ENCODE data around the gene R3HCC1L. TPM values are rescaled to one million over a fixed set of nuclear protein-coding genes. Genes with fewer than 3 reads are reported as not detected.

The R3HCC1L gene
- total RNA-seq, 4 donors from 2014 or later: 8.5 to 11.5 (median 11.0) TPM

DNA sequence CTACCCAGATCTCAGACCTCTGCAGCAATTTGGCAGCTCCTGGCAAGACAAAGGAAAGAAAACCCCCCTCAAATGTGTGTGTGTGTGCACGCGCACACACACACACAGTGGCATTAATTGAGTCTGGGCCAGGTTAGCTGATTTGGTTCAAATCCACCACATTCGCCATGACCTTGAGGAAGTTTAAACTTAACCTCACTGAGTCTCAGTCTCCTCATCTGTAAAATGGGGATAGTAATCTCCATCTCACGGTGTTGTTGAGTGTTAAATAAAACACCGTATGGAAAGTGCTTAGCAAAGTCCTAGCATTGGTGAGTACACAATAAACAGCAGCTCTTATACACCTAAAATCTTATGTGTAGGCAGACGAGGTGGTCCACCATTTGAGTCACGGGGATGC, 128.6 kb downstream of the R3HCC1L start:
- TF ChIP-seq, protein P1, sequence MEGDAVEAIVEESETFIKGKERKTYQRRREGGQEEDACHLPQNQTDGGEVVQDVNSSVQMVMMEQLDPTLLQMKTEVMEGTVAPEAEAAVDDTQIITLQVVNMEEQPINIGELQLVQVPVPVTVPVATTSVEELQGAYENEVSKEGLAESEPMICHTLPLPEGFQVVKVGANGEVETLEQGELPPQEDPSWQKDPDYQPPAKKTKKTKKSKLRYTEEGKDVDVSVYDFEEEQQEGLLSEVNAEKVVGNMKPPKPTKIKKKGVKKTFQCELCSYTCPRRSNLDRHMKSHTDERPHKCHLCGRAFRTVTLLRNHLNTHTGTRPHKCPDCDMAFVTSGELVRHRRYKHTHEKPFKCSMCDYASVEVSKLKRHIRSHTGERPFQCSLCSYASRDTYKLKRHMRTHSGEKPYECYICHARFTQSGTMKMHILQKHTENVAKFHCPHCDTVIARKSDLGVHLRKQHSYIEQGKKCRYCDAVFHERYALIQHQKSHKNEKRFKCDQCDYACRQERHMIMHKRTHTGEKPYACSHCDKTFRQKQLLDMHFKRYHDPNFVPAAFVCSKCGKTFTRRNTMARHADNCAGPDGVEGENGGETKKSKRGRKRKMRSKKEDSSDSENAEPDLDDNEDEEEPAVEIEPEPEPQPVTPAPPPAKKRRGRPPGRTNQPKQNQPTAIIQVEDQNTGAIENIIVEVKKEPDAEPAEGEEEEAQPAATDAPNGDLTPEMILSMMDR (IDR thresholded peaks at IDR 0.05): no peak

DNA sequence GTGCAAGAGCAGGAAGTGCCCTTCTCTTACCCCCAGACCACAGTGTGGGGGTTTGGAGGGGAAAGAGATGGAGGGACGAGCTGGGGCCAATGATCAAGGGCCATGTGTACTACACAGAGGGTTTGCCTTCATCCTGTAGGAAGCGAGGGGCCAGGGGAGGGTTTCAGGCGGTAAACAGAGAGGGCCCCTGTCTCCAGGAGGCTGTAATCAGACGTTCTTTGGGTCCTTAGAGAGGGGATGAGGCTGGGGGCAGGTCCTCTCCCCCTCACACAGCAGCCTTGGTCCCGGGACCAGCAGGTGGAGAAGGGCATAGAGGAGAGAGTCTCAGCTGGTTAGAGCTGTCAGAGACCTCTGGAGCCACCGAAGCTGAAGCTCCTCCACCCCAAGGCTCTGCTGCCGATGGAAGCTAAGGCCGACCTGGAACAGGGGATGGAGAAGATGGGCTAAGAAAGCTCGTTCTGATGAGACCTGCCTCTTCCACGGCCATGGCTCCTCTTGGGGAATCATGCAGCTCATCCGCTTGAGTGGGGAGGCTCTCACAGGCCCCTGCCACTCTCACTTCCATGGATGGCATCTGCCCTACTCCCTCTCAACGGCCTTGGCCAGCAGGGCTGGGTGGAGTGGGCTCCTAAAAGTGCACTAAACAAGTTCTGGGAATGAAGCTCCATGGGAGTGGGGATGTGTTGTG, 130.1 kb downstream of the R3HCC1L start:
- TF ChIP-seq, protein P1 (IDR thresholded peaks at IDR 0.05): no peak
- no peak for ATAC-seq (ENCODE audit: low FRiP score)
- DNase-seq (ENCODE audit: low spot score): no peak

More for the DNA sequence above, 128.6 kb downstream of the R3HCC1L start:
- DNase-seq (ENCODE audit: low spot score) (no peak), ATAC-seq (ENCODE audit: low FRiP score) (no peak)

DNA sequence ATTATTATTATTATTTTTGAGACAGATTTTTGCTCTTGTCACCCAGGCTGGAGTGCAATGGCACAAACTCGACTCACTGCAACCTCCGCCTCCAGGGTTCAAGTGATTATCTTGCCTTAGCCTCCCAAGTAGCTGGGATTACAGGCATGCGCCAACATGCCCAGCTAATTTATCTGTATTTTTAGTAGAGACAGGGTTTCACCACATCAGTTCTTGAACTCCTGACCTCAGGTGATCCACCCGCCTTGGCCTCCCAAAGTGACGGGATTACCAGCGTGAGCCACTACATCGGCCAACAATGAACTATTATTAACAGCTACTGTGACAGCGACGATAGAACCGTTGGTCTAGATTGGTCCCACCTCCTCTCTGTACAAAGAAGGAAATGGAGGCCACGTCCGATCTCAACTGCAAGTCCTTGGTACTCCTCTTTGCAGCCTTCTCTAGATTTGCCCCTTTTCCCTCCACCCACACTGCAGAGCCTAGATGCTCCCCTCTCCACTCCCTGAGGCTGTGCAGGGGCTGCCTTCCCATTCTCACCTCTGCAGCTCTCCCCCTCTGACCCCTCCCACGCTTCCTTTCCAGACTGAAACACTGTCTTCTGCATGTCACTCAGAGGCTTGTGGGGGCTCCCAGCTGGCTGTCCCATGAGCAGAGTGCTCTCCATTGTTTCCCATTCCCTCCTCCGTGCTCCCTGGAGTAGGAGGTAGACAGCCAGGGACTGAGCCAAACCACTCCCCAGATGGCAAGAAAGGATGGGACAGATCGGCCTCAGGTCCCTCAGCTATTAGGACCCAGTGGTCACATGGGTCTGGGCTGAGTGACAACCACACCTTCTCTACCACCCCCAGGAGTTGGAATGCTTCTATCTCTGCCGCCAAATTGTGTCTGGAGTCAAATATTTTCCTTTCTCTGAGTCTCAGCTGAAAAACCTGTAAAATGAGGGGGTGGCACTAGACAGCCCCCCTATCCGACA, 131.2 kb downstream of the R3HCC1L start:
- DNase-seq (ENCODE audit: low spot score): no peak
- TF ChIP-seq, protein P1 (IDR thresholded peaks at IDR 0.05): no peak
- no peak for ATAC-seq (ENCODE audit: low FRiP score)

DNA sequence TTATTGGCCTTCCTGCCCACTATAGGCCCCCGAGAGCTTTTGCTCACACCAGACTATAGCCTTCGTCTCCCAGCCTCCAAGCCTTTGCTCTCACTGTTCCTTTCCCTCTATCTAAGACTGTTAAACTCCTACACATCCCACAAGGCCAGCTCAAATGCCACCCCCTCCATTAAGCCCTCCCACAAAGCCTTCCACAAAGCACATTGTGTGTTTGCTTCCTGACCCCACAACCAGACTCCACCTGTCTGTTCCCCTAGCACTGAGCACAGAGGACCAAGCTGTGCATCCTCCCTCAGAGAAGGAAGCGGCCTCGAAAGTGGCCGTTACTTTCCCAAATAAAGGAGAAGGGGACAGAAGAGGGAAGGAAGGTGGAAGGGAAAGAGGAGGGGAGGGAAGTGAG, 132.2 kb downstream of the R3HCC1L start:
- DNase-seq (ENCODE audit: low spot score) (no peak), ATAC-seq (ENCODE audit: low FRiP score) (no peak)
- TF ChIP-seq, protein P1 (IDR thresholded peaks at IDR 0.05): no peak

DNA sequence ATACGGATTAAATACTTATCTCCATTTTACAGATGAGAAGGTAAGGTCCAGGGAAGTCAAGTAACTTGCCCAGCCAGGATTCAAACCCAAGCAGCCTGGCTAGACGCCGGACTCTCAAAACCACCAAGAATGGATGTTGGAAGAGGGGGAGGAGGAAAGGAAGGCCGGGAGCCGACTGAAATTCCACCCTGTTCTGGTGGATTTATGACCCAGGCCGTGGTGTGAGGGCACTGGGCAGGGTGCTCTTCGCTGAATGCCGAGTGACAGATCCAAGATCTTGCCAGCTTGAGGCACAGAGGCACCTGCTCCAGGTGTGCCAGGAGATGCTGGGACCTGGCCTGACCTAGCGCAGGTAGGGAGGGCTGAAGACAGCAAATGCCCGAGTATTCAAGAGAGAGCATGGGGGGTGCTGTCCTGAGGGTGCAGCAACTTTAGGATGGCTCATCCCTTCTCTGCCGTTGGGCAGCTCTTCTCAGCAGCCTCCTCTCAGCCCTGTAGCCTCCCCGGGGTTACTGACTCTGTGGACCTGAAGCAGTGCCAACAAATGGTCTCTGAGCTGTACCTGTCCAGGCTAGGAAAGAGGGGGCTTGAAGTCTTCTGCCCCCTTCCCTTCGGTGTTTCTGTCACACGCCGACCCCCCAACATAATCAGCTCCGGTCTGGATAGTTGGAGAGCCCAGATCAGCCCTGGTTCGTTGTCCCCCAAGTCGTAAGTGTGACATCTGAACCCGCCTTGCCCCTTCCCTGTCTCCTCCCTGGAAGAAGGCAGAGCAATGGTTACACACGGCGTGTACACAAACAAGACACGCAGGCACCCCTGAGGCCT, 132.8 kb downstream of the R3HCC1L start:
- peak; percentile 7 for ATAC-seq (ENCODE audit: low FRiP score)
- DNase-seq (ENCODE audit: low spot score): no peak
- TF ChIP-seq, protein P1 (IDR thresholded peaks at IDR 0.05): no peak

DNA sequence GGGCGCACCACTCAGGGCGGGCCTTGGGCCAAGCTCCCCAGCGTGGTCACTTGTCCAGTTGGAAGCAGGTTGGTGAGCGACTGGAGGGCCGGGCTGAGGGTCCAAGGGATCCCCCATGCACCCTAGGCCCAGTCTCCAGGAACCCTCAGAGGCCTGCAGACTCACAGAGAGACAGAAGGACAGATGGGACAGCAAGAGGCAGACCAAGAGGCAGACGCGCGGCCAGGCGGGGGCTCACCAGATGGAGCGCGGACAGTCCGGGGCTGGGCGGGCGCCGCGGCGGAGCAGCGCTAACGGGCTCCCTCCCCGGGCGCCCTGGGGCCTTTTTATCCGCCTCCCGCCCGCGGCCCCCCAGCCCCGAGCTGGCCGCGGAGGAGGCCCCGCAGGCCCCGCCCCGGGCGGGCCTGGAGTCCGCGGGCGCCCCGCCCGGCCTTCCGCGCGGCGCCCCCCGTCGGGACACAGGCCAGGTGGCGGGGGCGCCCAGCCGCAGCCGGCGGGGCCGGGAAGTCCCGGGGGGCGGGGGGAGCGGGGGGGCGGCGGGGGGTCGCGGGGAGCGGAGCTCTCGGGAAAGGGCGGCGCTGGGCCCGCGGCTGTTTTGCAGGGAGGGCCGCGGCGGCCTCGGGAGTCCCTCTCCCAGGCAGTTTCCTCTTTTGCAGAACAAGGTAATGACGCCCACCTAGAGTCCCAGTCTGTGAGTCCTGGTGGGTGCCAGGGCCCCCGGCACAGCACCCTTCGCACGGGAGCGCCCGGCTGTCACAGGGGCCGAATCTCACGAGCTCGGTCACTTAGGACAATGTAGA, 133.6 kb downstream of the R3HCC1L start, which contains the start of gene LOXL4:
Gene LOXL4 (minus strand): TSS at position 301 of the 800 bp plus-strand sequence. CDS start 5,175 bp downstream, outside the sequence.
- TF ChIP-seq, protein P1 (IDR thresholded peaks at IDR 0.05): no peak
- no peak for DNase-seq (ENCODE audit: low spot score)
- ATAC-seq (ENCODE audit: low FRiP score): peak; percentile 41

Data from omental fat pad (tissue), 4 donors.